NT2/D1 (cell line): ENCODE data around the gene GPR39.

Experiments used
- YY1 ChIP-seq: IDR thresholded peaks from 2 replicates; pipeline ENCODE4 v1.6.1; 2011; ENCODE audit not compliant: insufficient read length, insufficient read depth
- ZNF274 ChIP-seq: IDR thresholded peaks from 2 replicates; pipeline ENCODE4 v1.6.1; 2011; ENCODE audit warnings: mild to moderate bottlenecking, low read depth, low read length

GRCh38 chr2:132567682-132568081 is 151.1 kb downstream of the GPR39 start:
- TF ChIP-seq ZNF274 (no peak), YY1 (no peak)
